IMR-90 (cell line): ENCODE measurements around the gene MAP3K15. TPM values are rescaled to one million over a fixed set of nuclear protein-coding genes. Genes with fewer than 3 reads are reported as not detected.
A peak's percentile ranks its signal among the peaks of the same experiment; 100 is the strongest.

Experiments
- ATAC-seq: fragments of 200-7000 bp; cut with Tn5 transposase; 2 replicates; pipeline ENCODE4 v1.9.1; 2020; ENCODE audit warnings: low read depth, mild to moderate bottlenecking, moderate library complexity
- BruUV-seq: library from RNA; stranded (reverse); fragments of 400-500 nt; replicated peaks from 2 replicates; lab custom pipeline; 2021; lab: Mats Ljungman, UMichigan
- CTCF ChIA-PET: fragments of 300-600 bp; formaldehyde crosslinking; extraction: SDS; loops from one replicate; lab custom pipeline; 2021; ENCODE audit warnings: antibody characterized with exemption; lab: Yijun Ruan, JAX
- POLR2A ChIA-PET: fragments of 300-600 bp; sonication (Branson Sonifier 250); formaldehyde crosslinking; loops from one replicate; lab custom pipeline; 2022; ENCODE audit warnings: antibody characterized with exemption; ENCODE audit not compliant: unreplicated experiment; lab: Charles Lee
- DNase-seq: peaks from one replicate; pipeline ENCODE4 v3.0.0; 2013
- H2AFZ ChIP-seq: replicated peaks from 2 replicates; pipeline ENCODE3; 2013; ENCODE audit warnings: low read length, mild to moderate bottlenecking; ENCODE audit not compliant: poor library complexity
- H2AK5ac ChIP-seq: 2 replicates; pipeline ENCODE4 v1.6.1; 2013; ENCODE audit warnings: low read depth, low read length, inconsistent platforms
- H2AK9ac ChIP-seq: replicated peaks from 2 replicates; pipeline ENCODE3; 2013; ENCODE audit warnings: mild to moderate bottlenecking, low read depth, low read length, moderate library complexity; ENCODE audit not compliant: poor library complexity
- H2BK120ac ChIP-seq: 2 replicates; pipeline ENCODE4 v1.6.1; 2013; ENCODE audit warnings: low read depth, low read length, inconsistent platforms
- H2BK15ac ChIP-seq: 3 replicates; pipeline ENCODE4 v1.6.1; 2013; ENCODE audit warnings: low read depth, low read length, inconsistent platforms
- H2BK20ac ChIP-seq: 2 replicates; pipeline ENCODE4 v1.6.1; 2013; ENCODE audit warnings: low read depth, mild to moderate bottlenecking, inconsistent platforms, low read length, moderate library complexity
- H2BK5ac ChIP-seq: 2 replicates; pipeline ENCODE4 v1.6.1; 2013; ENCODE audit warnings: mild to moderate bottlenecking, low read depth, low read length, inconsistent platforms; ENCODE audit not compliant: poor library complexity, severe bottlenecking
- H3K14ac ChIP-seq: replicated peaks from 2 replicates; pipeline ENCODE4 v1.6.1; 2013; ENCODE audit warnings: low read depth, low read length, inconsistent platforms
- H3K18ac ChIP-seq: 2 replicates; pipeline ENCODE4 v1.6.1; 2013; ENCODE audit warnings: low read depth, low read length, control low read depth
- H3K23ac ChIP-seq: 2 replicates; pipeline ENCODE4 v1.6.1; 2013; ENCODE audit warnings: low read depth, low read length, inconsistent platforms
- H3K27ac ChIP-seq: 2 replicates; pipeline ENCODE4 v1.5.1; 2013; ENCODE audit warnings: mild to moderate bottlenecking, control low read depth, low read length; ENCODE audit not compliant: insufficient read depth
- H3K27me3 ChIP-seq: 2 replicates; pipeline ENCODE4 v1.6.1; 2013; ENCODE audit warnings: low read length; ENCODE audit not compliant: control insufficient read depth, insufficient read depth
- H3K36me3 ChIP-seq: 2 replicates; pipeline ENCODE4 v1.6.1; 2013; ENCODE audit warnings: low read length, mixed read lengths; ENCODE audit not compliant: control insufficient read depth, insufficient read depth
- H3K4ac ChIP-seq: 2 replicates; pipeline ENCODE4 v1.6.1; 2013; ENCODE audit warnings: low read depth, low read length, inconsistent platforms
- H3K4me1 ChIP-seq: 2 replicates; pipeline ENCODE4 v1.6.1; 2013; ENCODE audit warnings: low read length, mixed read lengths; ENCODE audit not compliant: control insufficient read depth, insufficient read depth
- H3K4me2 ChIP-seq: 2 replicates; pipeline ENCODE4 v1.6.1; 2013; ENCODE audit warnings: low read depth, mild to moderate bottlenecking, control low read depth, low read length, moderate library complexity
- H3K4me3 ChIP-seq: 2 replicates; pipeline ENCODE4 v1.5.1; 2013; ENCODE audit warnings: low read depth, mild to moderate bottlenecking, control low read depth, low read length, moderate library complexity; ENCODE audit not compliant: insufficient read depth
- H3K56ac ChIP-seq: 2 replicates; pipeline ENCODE4 v1.6.1; 2013; ENCODE audit warnings: low read length, inconsistent platforms; ENCODE audit not compliant: insufficient read depth; ENCODE audit errors: extremely low read depth
- H3K79me1 ChIP-seq, 2 experiments: 2 replicates each; pipeline ENCODE4 v1.6.1; 2013; ENCODE audit warnings: low read length in 2 of 2, inconsistent platforms in 1 of 2, low read depth in 1 of 2
- H3K9ac ChIP-seq: 2 replicates; pipeline ENCODE4 v1.6.1; 2013; ENCODE audit warnings: low read depth, low read length, control low read depth
- H3K9me1 ChIP-seq: 2 replicates; pipeline ENCODE4 v1.6.1; 2013; ENCODE audit warnings: low read length, inconsistent platforms; ENCODE audit not compliant: insufficient read depth
- H3K9me3 ChIP-seq: 2 replicates; pipeline ENCODE4 v1.6.1; 2013; ENCODE audit warnings: low read length; ENCODE audit not compliant: control insufficient read depth, insufficient read depth
- H4K20me1 ChIP-seq: 2 replicates; pipeline ENCODE4 v1.6.1; 2013; ENCODE audit warnings: low read length, inconsistent platforms; ENCODE audit not compliant: insufficient read depth
- H4K5ac ChIP-seq: 2 replicates; pipeline ENCODE4 v1.6.1; 2013; ENCODE audit warnings: mild to moderate bottlenecking, low read depth, low read length, control low read depth
- H4K8ac ChIP-seq, 2 experiments: 2 replicates each; pipeline ENCODE4 v1.6.1; 2013; ENCODE audit warnings: low read depth in 2 of 2, low read length in 2 of 2, control low read depth in 1 of 2, inconsistent platforms in 1 of 2
- H4K91ac ChIP-seq: 2 replicates; pipeline ENCODE4 v1.6.1; 2013; ENCODE audit warnings: low read depth, low read length, inconsistent platforms; ENCODE audit not compliant: insufficient read depth
- BHLHE40 ChIP-seq: fragments of 150-350 bp; IDR thresholded peaks from 2 replicates; pipeline ENCODE4 v1.6.1; 2016; ENCODE audit warnings: mild to moderate bottlenecking, low read depth, low read length
- CEBPB ChIP-seq: IDR thresholded peaks from 2 replicates; pipeline ENCODE4 v1.6.1; 2012; ENCODE audit warnings: low read depth, low read length, improper control_type of control experiment
- CHD1 ChIP-seq: IDR thresholded peaks from 2 replicates; pipeline ENCODE4 v1.6.1; 2012; ENCODE audit warnings: low read depth, low read length, improper control_type of control experiment
- CTCF ChIP-seq: conservative IDR thresholded peaks from 2 replicates; pipeline ENCODE4 v1.5.1; 2012; ENCODE audit warnings: mild to moderate bottlenecking, low read depth, low read length, improper control_type of control experiment
- ELK1 ChIP-seq: fragments of 150-350 bp; IDR thresholded peaks from 2 replicates; pipeline ENCODE4 v1.6.1; 2016; ENCODE audit warnings: low read depth, mild to moderate bottlenecking, low read length, moderate library complexity, borderline replicate concordance
- FOS ChIP-seq: fragments of 150-350 bp; IDR thresholded peaks from 2 replicates; pipeline ENCODE4 v1.6.1; 2016; ENCODE audit warnings: low read depth, low read length
- MAFK ChIP-seq: IDR thresholded peaks from 2 replicates; pipeline ENCODE4 v1.6.1; 2012; ENCODE audit warnings: low read depth, low read length, improper control_type of control experiment
- MAZ ChIP-seq: IDR thresholded peaks from 2 replicates; pipeline ENCODE4 v1.6.1; 2012; ENCODE audit warnings: low read depth, mild to moderate bottlenecking, low read length, improper control_type of control experiment, moderate library complexity, borderline replicate concordance
- MXI1 ChIP-seq: IDR thresholded peaks from 2 replicates; pipeline ENCODE4 v1.6.1; 2012; ENCODE audit warnings: low read depth, mild to moderate bottlenecking, low read length, moderate library complexity, borderline replicate concordance
- NFE2L2 ChIP-seq: fragments of 150-350 bp; IDR thresholded peaks from 2 replicates; pipeline ENCODE4 v1.6.1; 2016; ENCODE audit warnings: low read depth, mild to moderate bottlenecking, low read length
- POLR2A ChIP-seq: IDR thresholded peaks from 2 replicates; pipeline ENCODE4 v1.6.1; 2012; ENCODE audit warnings: mild to moderate bottlenecking, low read depth, low read length
- RAD21 ChIP-seq: IDR thresholded peaks from 2 replicates; pipeline ENCODE4 v1.6.1; 2012; ENCODE audit warnings: low read length, improper control_type of control experiment
- RCOR1 ChIP-seq: IDR thresholded peaks from 2 replicates; pipeline ENCODE4 v1.6.1; 2012; ENCODE audit warnings: mild to moderate bottlenecking, low read length, improper control_type of control experiment; ENCODE audit not compliant: insufficient replicate concordance
- RFX5 ChIP-seq: IDR thresholded peaks from 2 replicates; pipeline ENCODE4 v1.8.0; 2012; ENCODE audit warnings: low read depth, mild to moderate bottlenecking, low read length, moderate library complexity
- SMC3 ChIP-seq: fragments of 150-350 bp; IDR thresholded peaks from 2 replicates; pipeline ENCODE4 v1.6.1; 2016; ENCODE audit warnings: low read depth, mild to moderate bottlenecking, antibody characterized with exemption, low read length, moderate library complexity
- USF2 ChIP-seq: fragments of 150-350 bp; IDR thresholded peaks from 2 replicates; pipeline ENCODE4 v1.6.1; 2017; ENCODE audit warnings: mild to moderate bottlenecking, antibody characterized with exemption, low read length, low read depth
- WGBS, 2 experiments: methylation state at CpG; one replicate each; pipeline versions ENCODE4 v1.1.5 to v1.1.7; 2013; ENCODE audit warnings: missing lambda C conversion rate in 2 of 2; ENCODE audit not compliant: insufficient read length in 1 of 2; ENCODE audit errors: extremely low coverage in 2 of 2; 5-methylcytosine and 5-hydroxymethylcytosine counted together
- dilution Hi-C: fragments of 300-500 bp; cut with HindIII; formaldehyde crosslinking; loops from one replicate; pipeline ENCODE4 v1.14.3; 2018; ENCODE audit warnings: low sequenced_read_pairs; ENCODE audit not compliant: unreplicated experiment
- in situ Hi-C: fragments of 300-500 bp; cut with MboI; formaldehyde crosslinking; loops from 3 replicates; pipeline ENCODE4 v1.14.3; 2019; ENCODE audit warnings: low sequenced_read_pairs, inconsistent platforms, mixed read lengths
- intact Hi-C: fragments of 100-400 bp; cut with micrococcal nuclease; formaldehyde crosslinking; loops from 2 replicates; pipeline ENCODE4 v1.10.0; 2022
- polyA plus RNA-seq, 3 experiments: library from polyadenylated mRNA; depleted of rRNA; stranded (reverse); fragments of >200 nt; gene quantifications; 2 replicates each; pipeline ENCODE4 v1.2.3, GENCODE V29; 2012; ENCODE audit warnings: low replicate concordance in 1 of 3
- total RNA-seq: library from RNA; depleted of rRNA; stranded (reverse); fragments of >200 nt; gene quantifications from 2 replicates; pipeline ENCODE4 v1.2.3, GENCODE V29; 2012

The MAP3K15 gene
- total and polyA plus RNA-seq, 2 of the 4 experiments (the other 2 are of a cell fraction), result under 0.01 to 0.10 TPM

DNA sequence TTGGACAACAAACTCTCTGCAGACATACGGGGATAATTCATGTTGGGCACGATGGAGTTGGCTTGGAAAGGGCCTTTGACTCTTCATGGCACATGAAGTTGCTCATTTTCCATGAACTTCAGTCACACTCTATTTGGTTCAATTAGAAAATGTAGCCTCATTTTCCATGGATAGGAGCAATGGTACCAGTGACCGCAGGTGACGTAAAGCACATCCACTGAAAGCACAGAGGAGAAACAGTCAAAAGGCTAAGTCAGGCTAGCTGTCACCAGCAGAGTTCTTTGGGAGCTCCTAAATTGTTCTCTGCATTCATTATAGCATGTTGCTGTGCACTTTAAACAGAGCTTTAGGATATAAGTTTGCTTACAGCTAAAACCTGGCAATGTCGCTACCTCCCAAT, 39.9 kb upstream of the MAP3K15 start:
- Histone ChIP-seq H3K36me3 (no peaks in the 10 kb centered on the region), H2BK5ac (no peak overlapping the region), H4K5ac (no peak overlapping the region), H2BK15ac (no peak overlapping the region), H2AFZ (no peak overlapping the region), H2BK120ac (no peak overlapping the region), H3K4me1 (peaks cover 2% of the 10 kb centered on the region; the same call in 1 of the 2 replicates), H3K9me1 (peaks cover 3% of the 10 kb centered on the region; the same call in 1 of the 2 replicates), H4K20me1 (no peaks in the 10 kb centered on the region; the same call in 1 of the 2 replicates), H3K56ac (no peak overlapping the region), H3K4me2 (no peak overlapping the region; the same call in 1 of the 2 replicates), H2BK20ac (no peak overlapping the region), H3K14ac (no peak overlapping the region; the same call in 1 of the 2 replicates), H2AK5ac (no peak overlapping the region), H3K4ac (peak overlapping the region; percentile 1; the same call in 1 of the 2 replicates), H4K8ac (no peak overlapping the region; a peak in 1 of 4 replicates), H3K18ac (no peak overlapping the region), H3K9me3 (no peaks in the 10 kb centered on the region), H4K91ac (no peak overlapping the region), H2AK9ac (no peak overlapping the region), H3K9ac (no peak overlapping the region), H3K4me3 (no peak overlapping the region), H3K27me3 (no peaks in the 10 kb centered on the region), H3K79me1 (peaks cover 0 to 3% of the 10 kb centered on the region in 2 experiments; a peak in 3 of 4 replicates), H3K27ac (no peak overlapping the region), H3K23ac (no peak overlapping the region)
- ChIA-PET CTCF (no interaction called here), POLR2A (no interaction called here)
- DNase-seq, result no peak
- dilution Hi-C loops (no loop called here), intact Hi-C loops (no loop called here), in situ Hi-C loops (no loop called here)
- TF ChIP-seq ELK1 (no peak), MAFK (no peak), RAD21 (no peak), MAZ (no peak), RFX5 (no peak), CEBPB (no peak), SMC3 (no peak), MXI1 (no peak), NFE2L2 (no peak), FOS (no peak), BHLHE40 (no peak), CHD1 (no peak), POLR2A (no peak), USF2 (no peak), CTCF (no peak), RCOR1 (no peak)
- 71% methylated on average over 2 of the region's 5 CpGs; no CpG with 5 or more reads in 1 of the 2 experiments for WGBS, 2 experiments
- BruUV-seq, result no TSS peak
- ATAC-seq, result no peak
